GM19455 (cell line): ENCODE results near the gene PKD2.
"Not testable (repeated sequence)": the region's sequence is repeated elsewhere in the genome, so short reads cannot be mapped to it uniquely, and the experiment has no call there.

ENCODE experiments used
- ATAC-seq: cut with Tn5 transposase; IDR thresholded peaks from one replicate; pipeline ENCODE4 v1.9.1; 2021; ENCODE audit not compliant: unreplicated experiment

PKD2 gene

DNA sequence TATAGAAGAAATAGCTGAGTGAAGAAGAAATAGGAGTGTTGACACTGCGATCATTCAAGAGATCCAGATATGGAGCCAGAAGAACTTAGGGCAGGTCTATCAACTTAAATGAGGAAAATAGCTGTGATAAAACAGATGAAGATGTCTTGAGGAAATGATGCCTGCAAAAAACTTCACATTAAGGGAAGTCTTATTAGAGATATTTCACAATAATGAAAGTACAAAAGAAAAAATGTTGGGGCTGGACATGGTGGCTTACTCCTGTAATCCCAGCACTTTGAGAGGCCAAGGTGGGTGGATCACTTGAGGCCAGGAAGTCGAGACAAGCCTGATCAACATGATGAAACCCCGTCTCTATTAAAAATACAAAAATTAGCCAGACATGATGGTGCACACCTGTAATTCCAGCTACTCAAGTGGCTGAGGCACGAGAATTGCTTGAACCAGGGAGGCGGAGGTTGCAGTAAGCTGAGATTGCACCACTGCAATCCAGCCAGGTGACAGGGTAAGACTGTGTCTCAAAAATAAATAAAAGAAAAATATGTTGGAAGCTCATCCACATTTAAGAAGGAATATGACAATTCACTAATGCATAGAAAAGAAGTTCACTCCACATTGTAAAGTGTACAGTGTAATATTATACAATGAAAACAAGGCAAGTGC lies 56.3 kb downstream of the PKD2 start:
- no peak for ATAC-seq

DNA sequence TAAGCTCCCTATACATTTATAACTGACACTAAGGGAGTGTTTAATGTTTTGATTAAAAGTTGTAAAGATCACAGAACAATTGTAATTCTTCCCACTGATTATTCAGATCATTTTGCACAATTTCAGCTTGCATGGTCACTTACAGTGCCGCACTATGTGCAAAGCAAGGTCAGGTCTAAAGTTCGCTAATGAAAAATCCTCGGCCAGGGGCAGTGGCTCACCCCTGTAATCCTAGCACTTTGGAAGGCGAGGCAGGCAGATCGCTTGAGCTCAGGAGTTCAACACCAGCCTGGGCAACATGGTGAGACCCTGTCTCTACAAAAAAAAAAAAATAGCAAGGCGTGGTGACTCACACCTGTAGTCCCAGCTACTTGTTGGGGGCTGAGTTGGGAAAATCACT lies 57.0 kb downstream of the PKD2 start:
- ATAC-seq: no peak

- ATAC-seq: no peak
Observed at GRCh38 chr4:88070031-88070430, 62.6 kb downstream of the PKD2 start.

DNA sequence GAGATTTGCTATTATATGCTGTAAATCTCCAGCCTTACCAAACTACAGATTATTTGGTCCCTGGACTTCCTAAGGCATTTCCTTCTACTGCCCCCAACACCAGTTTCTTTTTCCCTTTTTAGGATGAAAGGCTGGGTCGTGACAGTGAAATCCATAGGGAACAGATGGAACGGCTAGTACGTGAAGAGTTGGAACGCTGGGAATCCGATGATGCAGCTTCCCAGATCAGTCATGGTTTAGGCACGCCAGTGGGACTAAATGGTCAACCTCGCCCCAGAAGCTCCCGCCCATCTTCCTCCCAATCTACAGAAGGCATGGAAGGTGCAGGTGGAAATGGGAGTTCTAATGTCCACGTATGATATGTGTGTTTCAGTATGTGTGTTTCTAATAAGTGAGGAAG lies 67.9 kb downstream of the PKD2 start:
- no peak for ATAC-seq

GRCh38 chr4:88077911-88078524 lies 70.6 kb downstream of the PKD2 start:
- ATAC-seq: no peak

DNA sequence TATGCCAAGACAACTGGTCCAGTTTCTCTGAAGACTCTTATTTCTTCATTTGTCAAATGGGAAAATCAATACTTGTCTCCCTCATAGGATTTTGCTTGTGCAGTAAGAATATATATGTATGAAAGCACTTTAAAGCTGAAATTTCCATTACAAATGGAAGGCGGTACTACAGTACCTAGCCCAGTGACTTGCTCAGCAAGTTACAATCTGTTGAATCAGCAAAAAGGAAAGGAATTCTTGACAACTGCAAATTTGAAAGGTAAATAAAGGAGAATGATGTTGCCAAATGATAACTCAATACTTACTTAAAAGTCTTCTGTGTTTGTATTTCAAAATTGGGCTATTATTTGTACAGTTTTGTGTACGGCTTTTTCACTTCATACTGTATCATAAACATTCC lies 71.1 kb downstream of the PKD2 start:
- ATAC-seq: no peak

GRCh38 chr4:88080626-88081025 lies 73.2 kb downstream of the PKD2 start:
- no peak for ATAC-seq

DNA sequence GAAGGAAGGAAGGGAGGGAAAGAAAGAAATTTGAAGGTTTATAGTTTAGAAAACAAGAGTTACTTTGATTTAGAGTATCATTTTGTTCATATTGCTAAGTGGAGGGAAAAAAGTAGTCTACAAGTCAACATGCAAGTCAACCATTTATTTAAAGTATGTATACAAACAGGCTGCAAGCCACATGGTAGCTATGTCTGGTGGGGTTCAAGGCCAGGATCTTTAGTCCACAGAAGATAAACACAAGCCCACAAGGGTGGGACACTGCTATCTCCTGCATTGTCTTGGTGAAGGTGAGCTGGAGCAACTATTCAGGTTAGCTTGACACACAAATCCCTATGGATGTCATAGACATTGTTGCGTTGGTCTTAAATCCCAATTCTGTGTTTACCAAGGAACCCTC lies 79.6 kb downstream of the PKD2 start:
- no peak for ATAC-seq

- no peak for ATAC-seq
Observed at GRCh38 chr4:88090898-88091297, 83.5 kb downstream of the PKD2 start.

DNA sequence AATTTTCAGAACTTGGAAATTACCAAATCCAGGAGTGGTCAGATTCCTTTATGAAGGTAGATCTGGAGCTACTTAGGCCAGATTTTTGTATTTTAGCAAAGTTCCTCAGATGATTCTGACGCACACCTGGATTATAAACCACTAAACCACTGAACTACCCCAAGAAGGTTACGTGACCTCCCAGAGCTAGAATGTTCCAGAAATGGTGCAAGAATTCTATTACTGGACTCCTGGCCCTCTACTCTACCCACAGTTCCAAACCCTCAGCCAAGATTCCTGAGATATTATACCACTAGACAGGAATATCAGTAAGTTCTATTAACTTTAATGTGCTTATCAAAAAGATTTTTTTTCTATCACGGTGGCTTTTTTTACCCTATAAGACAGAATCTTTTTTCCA lies 83.9 kb downstream of the PKD2 start:
- ATAC-seq: no peak

- ATAC-seq: no peak
Observed at GRCh38 chr4:88093874-88094273, 86.4 kb downstream of the PKD2 start.

GRCh38 chr4:88097301-88097700 lies 89.9 kb downstream of the PKD2 start:
- ATAC-seq: no peak

DNA sequence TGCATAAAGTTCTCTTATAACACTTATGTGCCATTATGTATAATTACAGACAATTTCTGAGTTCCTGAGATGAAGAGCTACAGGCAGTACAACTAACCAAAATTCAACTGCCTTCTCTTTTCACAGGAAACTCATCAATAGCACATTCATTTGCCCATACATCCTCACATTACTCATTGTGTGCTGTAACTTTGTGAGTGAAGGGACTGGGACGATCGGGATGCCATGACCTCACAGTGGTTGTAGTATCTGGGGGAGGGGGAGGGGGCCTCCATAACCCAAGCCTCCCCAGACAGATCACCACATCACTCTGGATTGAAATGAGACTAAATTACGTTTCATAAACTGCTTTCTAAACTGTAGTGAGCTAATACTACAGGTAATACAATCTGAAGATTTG lies 90.3 kb downstream of the PKD2 start:
- ATAC-seq: no peak

DNA sequence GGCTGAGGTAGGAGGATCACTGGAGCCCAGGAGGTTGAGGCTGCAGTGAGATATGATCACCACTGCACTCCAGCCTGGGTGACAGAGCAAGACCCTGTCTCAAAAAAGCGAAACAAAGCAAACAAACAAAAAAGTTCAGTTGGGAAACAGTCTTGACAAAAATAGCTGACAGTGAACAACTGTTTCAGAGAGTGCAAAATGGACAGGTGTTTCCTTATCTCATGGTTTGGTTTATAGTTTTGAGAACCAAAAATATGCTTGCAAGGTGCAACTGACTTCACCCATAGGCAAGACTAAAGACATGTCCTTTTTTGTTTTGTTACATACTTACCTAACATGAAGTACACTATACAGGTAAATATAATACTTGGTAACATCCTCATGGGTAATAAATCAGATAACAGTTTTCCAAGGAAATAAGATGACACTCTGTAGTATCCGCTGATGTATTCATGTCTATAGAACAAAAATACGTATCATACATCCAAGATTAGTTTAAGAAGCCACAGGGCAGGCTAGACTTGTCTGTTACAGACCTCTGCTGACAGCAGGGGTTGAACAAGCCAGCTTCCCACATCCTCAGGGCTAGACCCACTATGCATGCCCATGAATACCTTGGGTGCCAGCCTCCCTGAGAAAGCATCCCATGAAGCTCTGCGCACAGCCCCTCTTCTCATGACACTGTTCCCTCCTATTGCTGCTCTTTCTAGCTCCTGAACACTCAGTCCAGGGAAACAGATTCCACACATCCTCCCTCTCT lies 91.7 kb downstream of the PKD2 start:
- ATAC-seq: no peak

DNA sequence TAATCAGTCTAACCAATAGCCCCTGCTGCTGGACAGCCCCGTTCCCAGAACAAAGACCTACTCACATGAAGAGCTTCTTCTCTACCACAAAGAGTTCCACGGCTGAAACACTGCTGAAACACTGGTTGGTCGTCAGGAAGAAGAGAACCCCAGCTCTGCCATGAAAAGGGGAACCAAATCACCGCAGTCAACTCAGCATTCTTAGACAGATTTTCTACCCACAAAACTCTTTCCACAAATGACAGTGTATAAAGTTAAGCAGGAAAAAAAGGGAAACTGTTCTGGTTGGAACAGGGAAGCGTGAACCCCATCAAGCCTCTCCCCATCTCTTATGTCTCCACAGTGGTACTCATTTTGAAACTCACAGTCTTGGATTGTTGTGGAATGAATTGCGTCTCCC lies 93.7 kb downstream of the PKD2 start:
- no peak for ATAC-seq

GRCh38 chr4:88102026-88102425 lies 94.6 kb downstream of the PKD2 start:
- ATAC-seq: no peak

DNA sequence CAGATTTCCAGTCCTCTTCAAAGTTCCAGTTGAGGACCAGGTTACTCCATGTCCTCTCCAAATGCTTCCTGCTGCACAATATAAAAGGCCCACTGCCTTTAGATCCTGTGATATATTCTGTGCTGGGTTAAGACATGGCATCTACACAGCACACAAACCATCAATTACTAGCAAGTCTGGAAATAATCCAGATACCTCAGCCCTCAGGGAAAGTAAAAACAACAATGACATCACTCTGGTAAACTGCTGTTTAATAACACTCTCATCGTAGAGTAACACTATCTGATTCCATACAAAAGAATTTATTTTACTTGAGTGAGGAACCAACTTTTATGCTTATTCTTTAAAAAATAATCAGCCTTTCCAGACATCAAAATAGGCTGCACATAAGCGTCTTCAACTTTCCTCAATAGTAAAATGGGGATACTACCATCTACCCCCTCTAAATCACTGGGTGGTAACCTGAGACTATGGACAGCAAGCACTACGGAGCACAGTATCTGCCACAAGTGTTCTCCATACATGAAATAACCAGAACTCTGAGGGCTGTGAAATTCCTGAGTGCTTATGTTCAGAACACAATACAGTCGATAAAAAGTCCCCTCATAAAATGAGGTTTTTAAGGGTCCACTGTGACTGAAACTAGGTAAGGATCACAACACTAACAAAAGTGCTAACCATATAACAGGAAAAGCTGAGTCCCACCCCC lies 97.6 kb downstream of the PKD2 start:
- no peak for ATAC-seq

- no peak for ATAC-seq
Observed at GRCh38 chr4:88106205-88106604, 98.8 kb downstream of the PKD2 start.

- ATAC-seq: no peak
Observed at GRCh38 chr4:88107406-88108107, 100.1 kb downstream of the PKD2 start.

GRCh38 chr4:88108108-88108465 lies 100.7 kb downstream of the PKD2 start:
- ATAC-seq: not testable (repeated sequence)

DNA sequence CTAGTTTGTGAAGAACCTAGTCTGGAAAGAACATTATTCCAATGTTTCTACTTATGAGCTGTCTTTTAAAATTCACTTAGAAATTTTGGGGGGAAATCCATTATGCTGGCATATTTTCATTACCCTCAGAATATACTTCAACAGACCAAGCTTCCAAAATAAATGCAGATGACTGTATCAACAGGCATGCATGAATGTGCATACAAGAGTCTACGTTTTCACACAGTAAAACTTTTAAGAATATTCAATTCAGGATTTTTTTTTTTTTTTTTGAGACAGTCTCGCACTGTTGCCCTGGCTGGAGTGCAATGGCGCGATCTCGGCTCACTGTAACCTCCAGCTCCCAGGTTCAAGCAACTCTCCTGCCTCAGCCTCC lies 101.3 kb downstream of the PKD2 start:
- no peak for ATAC-seq
